Astrocyte of the spinal cord (primary cell): ENCODE results near the gene CCDC40.

ENCODE experiments used
- DNase-seq: peaks from one replicate; pipeline ENCODE4 v3.0.0; 2011; ENCODE audit warnings: low read depth, low spot score
- H3K4me3 ChIP-seq: 2 replicates; pipeline ENCODE4 v1.5.1; 2011; ENCODE audit warnings: low read depth, mild to moderate bottlenecking, low read length, moderate library complexity
- CTCF ChIP-seq: IDR thresholded peaks from 2 replicates; pipeline ENCODE4 v1.5.1; 2012; ENCODE audit warnings: low read depth, mild to moderate bottlenecking, low read length, inconsistent platforms
- in situ Hi-C: cut with HindIII; loops from 2 replicates; pipeline ENCODE4 v1.10.0; 2017; ENCODE audit warnings: low sequenced_read_pairs

The CCDC40 gene

DNA sequence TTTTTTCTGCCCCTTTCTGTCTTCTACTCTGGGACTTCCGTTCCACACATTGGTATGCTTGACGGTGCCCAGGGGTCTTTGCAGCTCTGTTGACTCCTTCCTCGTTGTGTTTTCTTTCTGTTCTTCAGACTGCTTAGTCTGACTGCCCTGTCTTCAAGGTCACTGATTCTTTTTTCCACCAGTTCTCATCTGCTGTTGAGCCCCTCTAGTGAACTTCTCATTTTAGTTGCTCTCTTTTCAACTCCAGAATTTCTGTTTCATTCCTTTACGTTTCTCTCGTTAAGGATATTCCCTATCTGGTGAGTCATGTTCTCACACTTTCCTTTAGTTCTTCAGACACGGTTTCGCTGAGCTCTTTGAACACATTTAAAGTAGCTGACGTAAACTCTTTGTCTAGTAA lies 78.7 kb downstream of the CCDC40 start:
- no peak for DNase-seq
- no peak overlapping the region for H3K4me3 ChIP-seq
- in situ Hi-C loops = no loop called here
- TF ChIP-seq CTCF = no peak

DNA sequence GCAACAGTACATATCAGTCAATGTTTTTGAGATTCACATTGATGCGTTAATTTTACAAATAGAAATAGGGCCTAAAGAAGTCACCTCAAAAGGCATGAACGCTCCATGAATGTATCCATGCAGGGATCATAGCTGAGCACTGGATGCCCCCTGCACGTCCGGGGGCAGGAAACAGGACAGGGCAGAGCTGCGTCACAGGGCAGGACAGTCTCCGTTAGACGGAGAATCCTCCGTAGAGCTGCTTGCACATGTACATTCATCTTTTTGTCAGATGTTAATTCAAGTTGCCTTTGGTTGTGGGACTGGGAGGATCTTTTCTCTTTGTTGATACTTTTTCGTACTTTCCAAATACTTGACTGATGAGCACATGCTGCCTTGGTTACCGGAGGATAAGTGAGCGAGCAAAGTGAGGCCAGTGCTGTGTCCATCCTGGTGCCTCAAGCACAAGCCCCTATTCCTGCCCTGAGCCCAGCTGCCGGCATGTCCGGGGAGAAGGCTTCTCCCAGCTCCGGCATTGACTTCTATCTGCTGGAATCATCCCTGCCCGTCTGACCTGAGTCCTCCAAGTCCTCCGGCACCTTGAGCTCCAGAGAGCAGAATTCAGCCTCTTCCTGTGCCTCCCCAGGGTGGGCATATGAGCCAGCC lies 80.0 kb downstream of the CCDC40 start:
- peak; percentile 3 for DNase-seq
- in situ Hi-C loops = no loop called here
- TF ChIP-seq CTCF = no peak
- H3K4me3 ChIP-seq = no peak overlapping the region

DNA sequence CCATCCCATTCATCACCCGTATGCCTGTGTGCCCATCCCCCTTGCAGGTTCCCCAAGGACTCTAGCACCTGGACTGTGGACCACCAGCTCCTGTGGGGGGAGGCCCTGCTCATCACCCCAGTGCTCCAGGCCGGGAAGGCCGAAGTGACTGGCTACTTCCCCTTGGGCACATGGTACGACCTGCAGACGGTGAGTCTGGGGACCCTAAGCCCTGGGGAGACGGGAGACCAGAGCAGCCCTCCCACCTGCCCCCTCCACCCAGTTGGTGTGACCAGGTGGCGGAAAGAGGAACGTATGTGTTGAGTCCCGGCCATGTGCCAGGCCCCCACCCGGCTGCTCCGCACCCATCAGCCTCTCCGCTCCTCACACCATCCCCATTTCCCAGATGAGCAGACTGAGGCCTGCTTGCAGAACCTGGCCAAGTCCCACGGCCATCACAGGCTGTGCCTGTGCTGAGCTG lies 80.5 kb downstream of the CCDC40 start:
- TF ChIP-seq CTCF = no peak
- no peak for DNase-seq
- in situ Hi-C loops = no loop called here
- no peak overlapping the region for H3K4me3 ChIP-seq

- in situ Hi-C loops = no loop called here
- DNase-seq = no peak
- TF ChIP-seq CTCF = no peak
- H3K4me3 ChIP-seq = no peak overlapping the region
Observed at GRCh38 chr17:80117491-80118401, 81.3 kb downstream of the CCDC40 start.

GRCh38 chr17:80118601-80119270 lies 82.3 kb downstream of the CCDC40 start:
- TF ChIP-seq CTCF = no peak
- in situ Hi-C loops = no loop called here
- H3K4me3 ChIP-seq = no peak overlapping the region
- DNase-seq = no peak

- TF ChIP-seq CTCF = no peak
- no peak overlapping the region for H3K4me3 ChIP-seq
- in situ Hi-C loops = no loop called here
- DNase-seq = no peak
Observed at GRCh38 chr17:80119271-80119791, 82.9 kb downstream of the CCDC40 start.
